ENCODE data around the gene INKA2. TPM values are rescaled to one million over a fixed set of nuclear protein-coding genes. Genes with fewer than 3 reads are reported as not detected.

INKA2 gene
- total RNA-seq, 4 donors from 2014 or later: 4.1 to 7.3 (median 5.2) TPM

GRCh38 chr1:111709986-111710385, 29.2 kb downstream of the INKA2 start:
- Histone ChIP-seq H3K27ac (no peak overlapping the region), H3K36me3 (peaks cover 54% of the 10 kb centered on the region), H3K27me3 (no peaks in the 10 kb centered on the region), H3K9me3 (no peaks in the 10 kb centered on the region), H3K4me1 (no peaks in the 10 kb centered on the region), H3K4me3 (no peak overlapping the region)
- WGBS: 60% methylated on average over 1 of the region's 1 CpG
- DNase-seq (ENCODE audit: low spot score in 2 of 2): no peak
- TF ChIP-seq EP300 (IDR thresholded peaks at IDR 0.05) (no peak), POLR2AphosphoS5 (IDR thresholded peaks at IDR 0.05) (no peak), CTCF (IDR thresholded peaks at IDR 0.05) (no peak), POLR2A (IDR thresholded peaks at IDR 0.05) (no peak)

- Histone ChIP-seq H3K4me1 (no peaks in the 10 kb centered on the region), H3K27me3 (no peaks in the 10 kb centered on the region), H3K27ac (no peak overlapping the region), H3K36me3 (peaks cover 58% of the 10 kb centered on the region), H3K4me3 (no peak overlapping the region), H3K9me3 (no peaks in the 10 kb centered on the region)
- TF ChIP-seq EP300 (IDR thresholded peaks at IDR 0.05): no peak
- no peak for TF ChIP-seq POLR2AphosphoS5 (IDR thresholded peaks at IDR 0.05)
- no peak for TF ChIP-seq POLR2A (IDR thresholded peaks at IDR 0.05)
- no peak for TF ChIP-seq CTCF (IDR thresholded peaks at IDR 0.05)
- DNase-seq (ENCODE audit: low spot score in 2 of 2): no peak
- WGBS: 71% methylated on average over 9 of the region's 9 CpGs
These were observed 31.3 kb downstream of the INKA2 start for GRCh38 chr1:111707906-111708305.

- no peaks in the 10 kb centered on the region for H3K27me3 ChIP-seq
- no peak for TF ChIP-seq POLR2AphosphoS5 (IDR thresholded peaks at IDR 0.05)
- no peak for TF ChIP-seq EP300 (IDR thresholded peaks at IDR 0.05)
- no peak for TF ChIP-seq POLR2A (IDR thresholded peaks at IDR 0.05)
- no peak for TF ChIP-seq CTCF (IDR thresholded peaks at IDR 0.05)
- no peak overlapping the region for H3K4me3 ChIP-seq
- no peak overlapping the region for H3K27ac ChIP-seq
- H3K9me3 ChIP-seq: no peaks in the 10 kb centered on the region
- H3K4me1 ChIP-seq: no peaks in the 10 kb centered on the region
- no peak for DNase-seq (ENCODE audit: low spot score in 2 of 2)
- WGBS: 78% methylated on average over 2 of the region's 2 CpGs
- H3K36me3 ChIP-seq: peaks cover 67% of the 10 kb centered on the region
These were observed 32.3 kb downstream of the INKA2 start for GRCh38 chr1:111706921-111707320.

GRCh38 chr1:111705841-111706240, 33.4 kb downstream of the INKA2 start:
- Histone ChIP-seq H3K27ac (no peak overlapping the region), H3K36me3 (peaks cover 75% of the 10 kb centered on the region), H3K27me3 (no peaks in the 10 kb centered on the region), H3K9me3 (no peaks in the 10 kb centered on the region), H3K4me3 (no peak overlapping the region), H3K4me1 (no peaks in the 10 kb centered on the region)
- no peak for DNase-seq (ENCODE audit: low spot score in 2 of 2)
- WGBS: 89% methylated on average over 3 of the region's 3 CpGs
- no peak for TF ChIP-seq POLR2A (IDR thresholded peaks at IDR 0.05)
- TF ChIP-seq POLR2AphosphoS5 (IDR thresholded peaks at IDR 0.05): no peak
- TF ChIP-seq EP300 (IDR thresholded peaks at IDR 0.05): no peak
- no peak for TF ChIP-seq CTCF (IDR thresholded peaks at IDR 0.05)

GRCh38 chr1:111704776-111705175, 34.4 kb downstream of the INKA2 start:
- no peaks in the 10 kb centered on the region for H3K4me1 ChIP-seq
- H3K27me3 ChIP-seq: no peaks in the 10 kb centered on the region
- TF ChIP-seq POLR2A (IDR thresholded peaks at IDR 0.05) (no peak), EP300 (IDR thresholded peaks at IDR 0.05) (no peak), CTCF (IDR thresholded peaks at IDR 0.05) (no peak), POLR2AphosphoS5 (IDR thresholded peaks at IDR 0.05) (no peak)
- no peak for DNase-seq (ENCODE audit: low spot score in 2 of 2)
- H3K4me3 ChIP-seq: no peak overlapping the region
- H3K9me3 ChIP-seq: no peaks in the 10 kb centered on the region
- H3K36me3 ChIP-seq: peaks cover 76% of the 10 kb centered on the region
- H3K27ac ChIP-seq: no peak overlapping the region
